GM04504 (cell line): ENCODE results near the gene GGPS1.
"Not testable (repeated sequence)": the region's sequence is repeated elsewhere in the genome, so short reads cannot be mapped to it uniquely, and the experiment has no call there.

Experiments used
- DNase-seq: peaks from one replicate; pipeline ENCODE4 v3.0.0-alpha.2; 2012; ENCODE audit warnings: low read depth

The GGPS1 gene

DNA sequence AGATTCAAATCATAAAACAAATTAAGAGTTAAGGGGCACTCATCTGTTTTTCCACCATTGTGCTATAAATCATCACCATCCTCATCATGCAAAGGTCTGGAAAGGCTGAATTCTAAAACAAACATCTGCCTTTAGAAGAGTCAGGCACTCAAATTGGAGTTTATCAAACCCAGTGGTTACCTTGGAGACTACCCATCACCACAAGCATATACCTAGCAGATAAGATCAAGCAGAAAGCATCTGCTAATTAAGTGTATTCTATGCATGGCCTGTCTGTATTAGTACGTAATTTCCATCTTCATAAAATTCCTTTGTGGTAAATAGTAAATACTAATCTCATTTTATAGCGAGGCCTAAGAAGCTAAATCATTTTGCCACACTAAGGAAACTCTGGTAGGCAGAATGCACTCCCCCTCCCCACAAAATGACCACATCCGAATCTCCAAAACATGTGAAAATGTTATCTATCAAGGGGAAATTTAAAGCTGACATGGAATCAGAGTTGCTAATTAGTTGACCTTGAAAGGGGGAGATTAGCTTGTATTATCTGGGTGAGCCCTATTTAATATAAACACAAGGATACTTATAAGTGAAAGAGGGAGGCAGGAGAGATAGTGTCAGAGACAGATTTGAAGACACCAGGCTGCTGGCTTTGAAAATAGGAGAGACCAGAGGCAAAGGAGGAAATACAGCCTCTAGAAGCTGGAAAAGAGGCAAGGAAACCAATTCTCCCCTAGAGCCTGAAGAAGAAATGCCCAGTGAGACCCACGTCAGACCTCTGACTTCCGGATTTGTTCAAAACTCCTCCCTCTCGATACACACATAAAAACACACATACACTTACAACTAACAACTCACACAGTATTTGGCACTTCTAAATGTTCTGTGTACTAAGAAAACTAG is 23.6 kb upstream of the GGPS1 start:
- DNase-seq = no peak

DNA sequence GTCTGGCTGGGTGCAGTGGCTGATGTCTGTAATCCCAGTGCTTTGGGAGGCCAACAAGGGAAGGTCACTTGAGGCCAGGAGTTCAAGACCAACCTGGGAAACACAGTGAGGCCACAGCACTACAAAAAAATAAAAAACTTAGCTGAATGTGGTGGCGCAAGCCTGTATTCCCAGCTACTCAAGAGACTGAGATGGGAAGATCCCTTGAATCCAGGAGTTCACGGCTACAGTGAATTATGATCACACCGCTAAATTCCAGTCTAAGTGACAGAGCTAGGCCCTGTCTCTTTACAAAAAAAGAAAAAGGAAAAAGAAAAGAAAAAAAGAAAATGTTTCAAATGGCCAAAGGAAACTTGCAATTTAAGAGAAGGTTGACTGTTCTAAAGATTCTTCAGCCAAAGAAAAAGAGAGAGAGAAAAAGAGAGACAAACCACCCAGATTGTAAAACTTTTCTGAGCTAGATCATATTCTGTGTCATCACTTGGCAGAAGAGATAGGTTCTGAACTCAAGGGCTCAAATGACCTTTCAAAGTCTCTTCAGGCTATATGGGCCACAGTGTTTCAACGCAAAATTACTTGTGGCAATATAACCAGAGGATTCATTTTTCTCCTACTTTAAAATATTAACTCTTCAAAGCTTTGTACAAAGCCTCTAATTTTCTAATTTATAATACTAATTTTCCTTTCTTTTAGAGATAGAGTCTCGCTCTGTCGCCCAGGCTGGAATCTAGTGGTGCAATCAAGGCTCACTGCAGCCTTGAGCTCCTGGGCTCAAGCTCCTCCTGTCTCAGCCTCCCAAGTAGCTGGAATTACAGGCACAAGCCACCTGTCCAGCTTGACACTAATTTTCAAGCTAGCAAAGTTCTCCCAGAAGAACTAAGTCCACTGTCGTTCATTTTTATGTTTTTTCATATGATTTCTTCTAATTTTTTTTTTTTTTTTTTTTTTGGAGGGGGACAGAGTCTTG is 20.9 kb upstream of the GGPS1 start:
- DNase-seq = no peak

DNA sequence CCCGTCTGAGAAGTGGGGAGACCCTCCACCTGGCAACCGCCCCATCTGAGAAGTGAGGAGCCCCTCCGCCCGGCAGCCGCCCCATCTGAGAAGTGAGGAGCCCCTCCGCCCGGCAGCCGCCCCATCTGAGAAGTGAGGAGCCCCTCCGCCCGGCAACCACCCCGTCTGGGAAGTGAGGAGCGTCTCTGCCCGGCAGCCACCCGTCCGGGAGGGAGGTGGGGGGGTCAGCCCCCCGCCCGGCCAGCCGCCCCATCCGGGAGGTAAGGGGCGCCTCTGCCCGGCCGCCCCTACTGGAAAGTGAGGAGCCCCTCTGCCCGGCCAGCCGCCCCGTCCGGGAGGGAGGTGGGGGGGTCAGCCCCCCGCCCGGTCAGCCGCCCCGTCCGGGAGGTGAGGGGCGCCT is 19.2 kb upstream of the GGPS1 start:
- DNase-seq = not testable (repeated sequence)

DNA sequence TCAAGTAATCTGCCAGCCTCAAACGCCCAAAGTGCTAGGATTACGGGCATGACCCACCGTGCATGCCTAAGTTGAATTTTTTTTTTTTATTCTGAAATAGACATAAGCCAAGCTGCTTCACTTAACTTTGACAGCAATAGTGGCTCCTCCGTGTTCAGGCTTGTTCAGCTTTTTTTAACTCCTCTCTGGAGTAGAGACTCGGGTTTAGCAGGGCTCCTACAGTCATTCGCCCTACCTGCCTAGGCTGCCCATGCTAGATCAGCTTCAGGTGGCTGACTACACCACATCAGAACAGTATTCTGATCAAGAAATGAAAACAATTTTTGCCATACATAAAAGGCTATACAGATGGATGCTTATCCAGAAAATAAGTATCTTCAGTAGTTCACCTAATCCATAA is 15.1 kb upstream of the GGPS1 start:
- DNase-seq = no peak

DNA sequence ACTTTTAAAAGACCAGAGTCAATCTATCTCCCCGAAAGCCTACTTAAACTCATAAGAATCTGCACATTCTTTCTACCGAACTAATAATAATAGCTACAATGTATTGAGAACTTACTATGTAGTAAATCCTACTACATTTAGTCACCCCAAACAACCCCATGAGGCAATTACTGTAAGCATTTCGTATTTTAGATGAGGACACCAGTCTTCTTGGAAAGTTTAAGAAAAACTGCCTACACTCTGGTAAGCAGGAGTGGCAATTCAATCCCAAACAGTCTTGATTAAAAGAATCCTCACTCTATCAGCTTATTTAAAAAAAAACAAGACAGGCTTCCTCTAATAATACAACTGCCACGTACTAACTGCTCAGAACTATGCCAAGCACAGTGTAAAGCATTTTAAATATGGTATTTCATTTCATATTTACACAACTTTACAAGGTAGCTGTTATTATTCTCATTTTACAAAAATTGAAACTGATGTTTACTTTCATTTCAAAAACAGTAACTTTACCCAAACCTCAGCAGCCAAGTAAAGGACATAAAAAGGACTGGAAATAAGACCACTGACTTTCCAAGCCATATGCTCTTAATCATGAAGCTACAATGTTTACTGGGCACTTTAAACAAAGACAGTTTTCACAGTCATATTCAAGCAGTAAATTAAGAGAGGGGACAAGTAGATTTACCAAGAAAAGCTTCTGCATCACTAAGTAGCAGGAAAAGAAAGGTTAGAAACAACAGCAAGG is 14.3 kb upstream of the GGPS1 start:
- DNase-seq = no peak

DNA sequence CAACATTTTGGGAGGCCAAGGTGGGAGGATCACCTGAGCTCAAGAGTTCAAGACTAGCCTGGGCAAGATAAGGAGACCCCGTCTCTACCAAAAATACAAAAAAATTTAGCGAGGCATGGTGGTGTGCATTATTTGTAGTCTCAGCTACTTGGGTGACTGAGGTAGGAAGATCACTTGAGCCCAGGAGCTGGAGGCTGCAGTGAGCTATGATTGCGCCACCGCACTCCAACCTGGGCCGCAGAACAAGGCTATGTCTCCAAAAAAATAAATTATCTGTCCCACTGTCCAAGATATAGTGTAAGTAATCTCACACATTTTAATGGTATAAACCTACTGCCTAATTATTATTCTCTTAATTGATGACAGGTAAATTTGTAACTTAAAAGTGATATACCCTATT is 13.2 kb upstream of the GGPS1 start:
- no peak for DNase-seq

DNA sequence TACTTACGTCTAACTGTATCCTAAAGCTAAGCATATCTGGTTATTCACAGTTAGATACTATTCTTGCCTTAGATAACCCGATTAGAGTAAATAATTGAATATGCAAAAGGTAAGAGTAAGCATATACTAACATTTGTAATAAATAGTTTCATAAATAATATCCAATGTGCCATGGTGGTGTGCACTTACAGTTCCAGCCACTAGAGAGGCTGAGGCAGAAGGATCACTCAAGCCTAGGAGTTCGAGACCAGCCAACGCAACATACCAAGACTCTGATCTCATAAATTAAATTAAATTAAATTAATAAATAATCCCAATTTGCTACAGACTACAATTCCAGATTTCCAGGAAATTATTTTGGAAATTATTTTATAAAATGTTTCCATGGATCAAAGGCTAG is 12.6 kb upstream of the GGPS1 start:
- DNase-seq = no peak

DNA sequence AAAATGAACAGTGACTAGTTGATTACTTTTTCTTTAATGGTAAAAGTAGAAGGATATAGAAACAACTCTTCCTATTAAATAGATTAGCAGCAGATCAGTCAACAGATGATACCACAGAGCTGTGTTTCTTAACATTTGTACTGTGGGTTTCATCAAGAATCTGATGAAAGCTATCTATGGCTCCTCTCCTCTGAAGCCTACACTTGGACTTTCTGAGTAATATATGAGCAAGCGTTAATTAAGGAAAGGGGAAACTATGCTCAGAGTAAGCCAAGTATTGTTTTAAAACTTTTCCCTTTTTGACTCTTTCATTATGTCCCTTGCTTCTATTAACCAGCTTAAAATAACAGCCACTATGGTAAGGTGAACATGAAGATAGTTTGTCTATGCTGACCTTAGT is 11.2 kb upstream of the GGPS1 start:
- DNase-seq = no peak

DNA sequence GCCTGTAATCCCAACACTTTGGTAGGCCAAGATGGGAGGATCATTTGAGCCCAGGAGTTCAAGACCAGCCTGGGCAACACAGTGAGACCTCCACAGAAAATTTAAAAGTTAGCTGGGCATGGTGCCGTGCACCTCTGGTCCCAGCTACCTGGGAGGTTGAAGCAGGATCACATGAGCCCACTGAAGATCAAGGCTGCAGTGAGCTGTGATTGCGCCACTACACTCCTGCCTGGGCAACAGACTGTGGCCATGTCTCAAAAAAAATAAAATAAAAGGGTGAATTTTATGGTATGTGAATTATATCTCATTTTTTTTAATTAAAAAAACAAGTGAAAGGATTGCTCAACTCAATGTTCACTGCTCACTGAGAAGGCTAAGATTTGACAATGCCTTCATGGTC is 9.1 kb upstream of the GGPS1 start:
- DNase-seq = no peak

DNA sequence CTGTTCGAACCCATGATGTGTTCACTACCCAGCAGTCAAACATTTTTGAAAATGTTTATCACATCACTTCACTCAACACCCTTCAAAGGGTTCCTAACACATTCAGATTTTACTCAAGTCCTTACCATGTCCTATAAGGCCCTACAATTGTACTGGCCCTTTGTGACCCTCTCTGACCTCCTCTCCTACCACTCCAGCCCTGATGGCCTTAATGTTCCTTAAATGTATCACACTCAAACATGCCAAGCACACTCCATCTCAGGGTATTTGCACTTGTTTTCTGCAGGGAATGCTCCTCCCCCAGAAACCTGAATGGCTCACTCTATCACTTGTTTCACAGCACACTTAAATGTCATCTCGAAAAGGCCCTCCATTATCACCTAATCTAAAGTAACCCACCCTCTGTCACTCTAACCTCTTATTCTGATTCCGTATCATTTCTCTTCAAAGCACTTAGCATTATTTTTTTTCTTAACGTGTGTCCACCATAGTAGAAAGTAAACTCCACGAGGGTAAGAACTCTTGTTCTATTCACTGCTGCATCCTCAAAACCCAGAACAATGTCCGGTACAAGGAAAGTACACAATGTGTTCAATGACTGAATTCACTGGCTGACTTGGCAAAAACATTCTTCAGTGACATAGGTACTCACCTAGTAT is 7.7 kb upstream of the GGPS1 start:
- DNase-seq = no peak

DNA sequence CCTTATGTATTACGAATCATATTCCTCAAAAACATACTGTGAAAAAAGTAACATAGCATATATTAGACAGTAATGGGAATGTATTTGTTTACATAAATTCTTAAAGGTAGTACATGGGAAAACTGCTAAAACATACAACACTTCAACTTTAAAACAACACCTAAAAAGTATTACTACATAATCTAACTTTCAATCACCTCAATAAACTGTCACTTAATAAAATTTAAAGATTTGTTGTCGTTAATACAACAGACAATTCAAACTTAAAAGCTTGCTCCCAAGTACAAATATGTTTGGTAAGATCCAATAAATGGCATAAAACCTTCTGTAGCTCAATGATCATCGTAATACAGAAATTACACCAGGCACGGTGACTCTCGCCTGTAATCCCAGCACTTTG is 4.1 kb upstream of the GGPS1 start:
- no peak for DNase-seq

DNA sequence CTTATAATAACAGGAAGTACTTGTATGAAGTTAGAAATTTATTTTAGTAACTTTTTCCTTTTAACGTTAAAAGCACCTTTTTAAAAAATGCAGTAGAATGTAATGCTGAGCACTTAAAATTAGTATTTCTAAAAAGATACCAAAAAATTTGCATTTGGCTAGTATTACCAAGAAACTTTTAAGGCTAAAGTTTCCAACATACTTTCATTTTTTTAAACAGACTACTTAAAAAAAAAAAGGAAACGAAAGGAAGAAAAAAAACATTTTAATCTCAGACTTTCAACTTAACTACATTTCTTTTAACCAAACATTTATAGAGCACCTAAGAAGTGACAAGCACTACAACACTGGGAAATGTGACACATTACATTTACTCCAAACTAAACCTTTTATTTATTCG is 3.2 kb upstream of the GGPS1 start:
- DNase-seq = no peak

DNA sequence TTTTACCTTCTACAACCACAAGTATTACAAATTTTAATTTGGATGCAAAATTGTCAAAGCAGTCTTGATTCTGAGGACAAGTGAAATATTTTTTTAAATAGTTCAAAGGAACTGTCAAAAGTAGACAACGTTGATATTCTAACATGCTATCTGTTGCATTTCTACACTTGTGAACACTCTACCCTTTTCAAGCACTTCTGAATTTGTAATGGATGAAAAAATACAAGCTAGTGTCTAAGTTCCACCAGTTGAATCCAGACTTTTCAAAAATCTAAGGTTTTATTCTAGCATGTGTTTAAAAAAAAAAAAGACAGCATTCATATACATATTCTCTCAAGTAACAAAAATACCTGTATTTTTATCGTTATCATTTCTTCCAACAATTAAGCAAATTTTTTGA is 2.5 kb upstream of the GGPS1 start:
- no peak for DNase-seq

DNA sequence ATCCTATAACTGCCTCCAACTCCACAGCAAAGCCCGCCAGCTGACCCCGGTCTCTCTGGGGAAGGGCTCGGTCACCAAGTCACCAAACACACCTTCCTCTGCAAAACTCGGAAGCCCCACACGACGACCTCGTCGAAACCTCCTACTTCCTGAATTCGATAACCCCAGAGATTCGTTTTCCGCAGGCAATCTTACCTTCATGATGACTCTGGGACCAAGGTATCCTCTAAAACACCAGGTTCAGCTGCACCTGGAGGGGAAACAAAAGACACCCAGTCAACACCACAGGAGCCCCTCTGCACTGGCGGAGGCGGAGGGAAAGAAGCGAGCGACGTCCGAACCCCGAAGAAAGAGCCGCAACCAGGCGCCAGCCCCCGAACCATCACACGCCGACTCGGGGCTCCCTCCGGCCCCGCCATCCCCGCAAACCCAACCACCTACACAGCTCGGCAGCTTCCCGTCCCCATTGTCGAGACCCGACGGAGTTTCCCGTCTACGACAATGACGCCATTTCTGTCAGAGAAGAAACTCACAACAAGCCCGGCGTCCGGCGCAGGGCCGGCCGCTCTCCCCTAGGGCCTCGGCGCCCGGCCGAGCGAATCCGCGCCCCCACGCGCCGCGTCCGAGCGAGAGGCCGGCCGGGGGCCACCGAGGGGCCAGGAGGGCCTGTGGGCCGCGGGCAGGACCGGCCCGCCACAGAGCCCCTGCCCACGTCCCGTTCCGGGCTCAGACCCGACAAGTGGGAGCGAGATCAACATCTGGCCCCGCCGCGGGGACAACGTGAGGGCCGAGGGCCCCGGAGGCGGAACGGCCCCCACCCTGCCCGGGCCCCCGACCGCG is 1.4 kb upstream of the GGPS1 start:
- no peak for DNase-seq

DNA sequence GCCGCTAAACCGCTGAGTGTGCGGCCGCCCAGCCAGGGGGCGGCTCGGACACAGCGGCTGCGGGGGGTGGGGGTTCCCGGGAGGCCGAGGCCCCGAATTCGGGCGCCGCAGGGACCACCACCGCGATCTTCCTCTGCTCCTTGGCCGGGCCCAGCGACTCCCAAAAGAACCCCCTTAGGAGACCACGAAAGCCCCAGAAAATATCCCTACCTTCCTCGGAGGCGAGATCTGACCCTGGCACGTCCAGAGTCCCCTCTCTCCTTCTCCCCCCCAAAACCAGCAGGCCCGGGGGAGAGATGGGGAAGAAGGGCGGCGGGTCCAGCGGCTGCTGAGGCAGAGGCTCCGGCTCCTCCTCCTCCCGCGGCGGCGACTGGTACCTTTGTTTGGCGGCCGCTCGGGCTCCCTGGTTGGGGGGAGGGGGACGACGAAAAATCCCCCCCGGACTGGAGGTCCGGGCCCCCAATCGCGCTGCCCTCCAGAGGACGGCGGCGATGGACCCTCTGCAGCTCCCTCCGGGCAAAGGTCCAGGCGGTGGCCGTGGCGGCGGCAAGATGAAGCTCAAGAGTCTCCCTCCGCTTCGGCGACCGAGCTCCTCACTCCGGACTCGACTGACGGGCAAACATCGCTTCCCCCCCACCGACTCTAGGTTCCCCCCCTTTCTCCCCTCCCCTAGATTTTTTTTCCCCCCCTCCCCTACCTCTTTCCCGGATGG is 655 bp upstream of the GGPS1 start, which contains the start of gene ARID4B:
Gene ARID4B (minus strand): TSS at position 621 of the 712 bp plus-strand sequence. CDS start 1,260 bp downstream, outside the sequence.
- no peak for DNase-seq

DNA sequence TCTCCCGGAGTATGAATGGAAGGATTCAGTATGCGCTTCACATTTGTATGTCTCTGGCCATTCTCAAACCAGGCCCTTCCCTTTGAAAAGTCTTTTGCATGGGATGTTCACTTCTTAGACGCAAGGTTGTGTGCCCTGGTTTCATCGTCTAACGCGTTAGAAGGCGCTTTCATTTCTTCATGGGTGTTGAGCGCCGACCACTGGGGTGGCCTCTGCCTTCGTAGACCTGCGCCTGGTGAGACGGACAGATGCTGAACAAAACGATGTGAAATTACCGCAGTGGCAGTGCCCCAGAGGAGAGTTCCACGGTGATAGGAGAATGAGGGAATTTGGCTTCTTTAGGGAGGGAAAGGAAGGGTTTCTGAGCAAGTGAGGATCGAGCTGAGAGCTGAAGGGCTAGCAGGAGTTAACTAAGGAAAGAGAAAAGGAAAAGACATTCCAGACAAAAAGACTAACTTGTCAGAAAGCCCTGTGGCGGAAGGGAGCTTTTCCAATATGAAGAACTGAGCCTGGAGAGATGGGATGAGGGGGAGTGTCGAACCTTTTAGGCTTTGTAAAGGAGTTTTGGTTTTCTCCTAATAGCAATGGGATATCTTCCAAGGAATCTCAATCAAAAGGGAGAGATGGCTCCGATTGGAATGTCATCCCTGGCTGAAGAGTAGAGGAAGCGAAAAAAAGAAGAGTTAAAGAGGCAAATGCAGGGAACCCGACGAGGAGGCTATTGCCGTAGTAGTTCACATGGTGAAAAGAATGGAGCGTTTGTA is 951 bp downstream of the GGPS1 start:
- no peak for DNase-seq

DNA sequence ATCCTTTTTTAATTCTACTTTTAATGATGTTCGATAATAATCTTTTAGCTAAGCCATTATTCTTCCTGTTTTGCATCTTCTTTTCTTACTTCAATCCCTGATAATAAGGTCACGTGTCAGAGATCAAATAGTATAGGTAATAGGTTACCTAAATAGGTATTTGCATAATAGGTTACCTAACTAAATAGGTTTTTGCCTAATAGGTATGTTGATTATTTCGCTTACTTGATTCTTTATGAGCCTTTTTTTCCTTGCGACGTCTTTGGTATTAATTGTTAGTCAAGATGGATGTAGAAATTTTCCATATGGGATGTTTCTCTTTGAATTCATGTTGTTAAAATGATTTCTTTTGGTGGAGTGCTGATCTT is 2.5 kb downstream of the GGPS1 start:
- no peak for DNase-seq

DNA sequence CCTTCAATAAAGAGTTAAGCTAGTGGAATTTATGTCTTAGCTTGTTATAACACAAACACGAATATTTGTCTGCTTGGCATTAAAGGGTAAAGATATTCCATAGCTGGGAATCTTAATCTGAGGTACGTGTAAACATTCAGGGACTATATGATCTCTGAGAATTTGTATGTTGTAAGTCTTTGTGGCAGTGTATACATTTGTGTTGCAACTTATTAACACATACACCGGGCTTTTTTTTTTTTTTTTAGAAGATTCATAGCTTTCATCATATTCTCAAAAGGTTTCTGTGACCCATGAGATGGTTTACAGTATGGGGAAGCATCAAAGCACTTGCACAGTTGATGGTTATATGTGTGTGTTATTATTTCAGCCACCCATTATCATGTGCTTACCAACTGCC is 3.0 kb downstream of the GGPS1 start:
- DNase-seq = no peak

DNA sequence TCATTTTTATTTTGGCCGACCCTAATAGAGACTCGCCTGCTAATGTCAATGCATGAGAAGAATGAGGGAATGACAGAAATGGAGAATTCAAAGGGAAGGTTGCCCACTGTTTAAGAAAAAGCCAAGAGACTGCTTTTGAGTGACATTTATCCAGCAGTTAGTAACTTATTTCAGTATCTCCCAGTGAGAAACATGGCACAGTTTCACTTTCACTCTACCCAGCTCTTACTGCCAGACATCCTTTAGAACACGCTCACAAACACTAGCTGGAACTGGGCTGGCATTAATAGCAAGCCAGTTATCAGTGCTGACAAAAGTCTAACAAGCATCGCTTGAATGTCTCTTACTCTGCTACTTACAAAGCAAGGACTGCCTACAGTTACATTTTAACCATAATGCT is 8.5 kb downstream of the GGPS1 start:
- DNase-seq = no peak
